Choroid plexus epithelial cell (primary cell): ENCODE measurements around the gene HTR1D.

Source experiments
- DNase-seq: peaks from one replicate; pipeline ENCODE4 v3.0.0-alpha.2; 2010; ENCODE audit warnings: low read depth
- H3K4me3 ChIP-seq: 2 replicates; pipeline ENCODE4 v1.5.1; 2011; ENCODE audit warnings: low read depth, mild to moderate bottlenecking, control low read depth, low read length, moderate library complexity
- TF ChIP-seq, protein P1 (sequence below): conservative IDR thresholded peaks from 2 replicates; pipeline ENCODE4 v1.5.1; 2011; ENCODE audit warnings: low read depth, mild to moderate bottlenecking, control low read depth, inconsistent platforms, low read length, moderate library complexity

The HTR1D gene

DNA sequence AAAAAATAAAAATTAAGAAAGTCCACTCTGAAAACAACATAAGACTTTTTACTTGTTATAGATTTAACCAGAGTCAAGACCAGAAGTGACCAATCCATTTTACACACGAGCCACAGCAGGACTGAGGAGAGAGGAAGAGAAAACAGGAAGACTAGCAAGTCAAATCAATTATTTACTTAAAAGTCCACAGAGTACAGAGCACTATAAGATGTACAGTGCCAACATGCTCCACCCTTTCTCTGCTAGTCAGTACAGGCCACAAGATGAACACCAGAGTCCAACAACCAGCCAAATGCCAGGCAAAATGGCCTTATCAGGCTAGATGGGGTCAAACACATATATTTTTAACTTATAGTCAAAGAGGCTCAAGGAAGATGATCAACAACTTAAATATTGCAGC, 68.2 kb downstream of the HTR1D start:
- DNase-seq: no peak
- no peak overlapping the region for H3K4me3 ChIP-seq
- TF ChIP-seq, protein P1, sequence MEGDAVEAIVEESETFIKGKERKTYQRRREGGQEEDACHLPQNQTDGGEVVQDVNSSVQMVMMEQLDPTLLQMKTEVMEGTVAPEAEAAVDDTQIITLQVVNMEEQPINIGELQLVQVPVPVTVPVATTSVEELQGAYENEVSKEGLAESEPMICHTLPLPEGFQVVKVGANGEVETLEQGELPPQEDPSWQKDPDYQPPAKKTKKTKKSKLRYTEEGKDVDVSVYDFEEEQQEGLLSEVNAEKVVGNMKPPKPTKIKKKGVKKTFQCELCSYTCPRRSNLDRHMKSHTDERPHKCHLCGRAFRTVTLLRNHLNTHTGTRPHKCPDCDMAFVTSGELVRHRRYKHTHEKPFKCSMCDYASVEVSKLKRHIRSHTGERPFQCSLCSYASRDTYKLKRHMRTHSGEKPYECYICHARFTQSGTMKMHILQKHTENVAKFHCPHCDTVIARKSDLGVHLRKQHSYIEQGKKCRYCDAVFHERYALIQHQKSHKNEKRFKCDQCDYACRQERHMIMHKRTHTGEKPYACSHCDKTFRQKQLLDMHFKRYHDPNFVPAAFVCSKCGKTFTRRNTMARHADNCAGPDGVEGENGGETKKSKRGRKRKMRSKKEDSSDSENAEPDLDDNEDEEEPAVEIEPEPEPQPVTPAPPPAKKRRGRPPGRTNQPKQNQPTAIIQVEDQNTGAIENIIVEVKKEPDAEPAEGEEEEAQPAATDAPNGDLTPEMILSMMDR: no peak

DNA sequence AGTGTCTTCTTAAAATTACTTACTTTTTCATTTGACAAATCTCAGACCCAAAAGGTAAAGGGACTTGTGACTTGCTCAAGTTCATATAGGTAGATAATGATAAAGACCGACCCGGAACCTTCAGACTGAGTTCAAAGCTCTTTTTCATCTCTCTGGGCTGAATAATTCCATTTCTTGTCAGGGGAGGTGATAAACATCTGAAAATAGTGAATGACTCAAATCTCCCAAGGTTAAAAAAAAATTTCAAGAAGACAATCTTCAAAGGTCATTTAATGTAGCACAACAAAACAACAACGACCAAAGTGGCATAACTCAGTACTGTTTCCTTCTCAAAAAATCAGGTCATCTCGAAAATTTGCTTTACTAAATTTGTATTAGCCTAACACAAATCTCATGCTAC, 69.2 kb downstream of the HTR1D start:
- no peak overlapping the region for H3K4me3 ChIP-seq
- DNase-seq: no peak
- TF ChIP-seq, protein P1: no peak
